Erythroblast (primary cell): ENCODE results near the gene ANKAR.
"Not testable (repeated sequence)": the region's sequence is repeated elsewhere in the genome, so short reads cannot be mapped to it uniquely, and the experiment has no call there.

Experiments
- DNase-seq, 2 experiments: peaks; one replicate each; lab custom pipeline; 2025; lab: John Stamatoyannopoulos, UW
- GATA1 ChIP-seq: IDR thresholded peaks from 2 replicates; pipeline ENCODE4 v1.6.1; 2011; ENCODE audit warnings: low read depth, mild to moderate bottlenecking, control low read depth, low read length, moderate library complexity
- POLR2A ChIP-seq: IDR thresholded peaks from 2 replicates; pipeline ENCODE4 v1.6.1; 2011; ENCODE audit warnings: mild to moderate bottlenecking, low read length

ANKAR gene

GRCh38 chr2:189646521-189646920 lies 27.9 kb upstream of the ANKAR start:
- TF ChIP-seq POLR2A (no peak), GATA1 (no peak)
- DNase-seq = no peak

GRCh38 chr2:189648846-189649509 lies 25.5 kb upstream of the ANKAR start:
- DNase-seq = no peak
- TF ChIP-seq POLR2A = no peak
- TF ChIP-seq GATA1 = no peak

GRCh38 chr2:189651284-189651683 lies 23.2 kb upstream of the ANKAR start:
- no peak for TF ChIP-seq GATA1
- no peak for TF ChIP-seq POLR2A
- DNase-seq = no peak

GRCh38 chr2:189653464-189653863 lies 21.0 kb upstream of the ANKAR start:
- DNase-seq = not testable (repeated sequence)

GRCh38 chr2:189654641-189655040 lies 19.8 kb upstream of the ANKAR start:
- DNase-seq = no peak
- TF ChIP-seq GATA1 (no peak), POLR2A (no peak)

GRCh38 chr2:189657867-189658266 lies 16.6 kb upstream of the ANKAR start:
- no peak for TF ChIP-seq GATA1
- TF ChIP-seq POLR2A = no peak
- DNase-seq = no peak

- no peak for DNase-seq
- TF ChIP-seq POLR2A = no peak
- TF ChIP-seq GATA1 = no peak
These were observed 15.9 kb upstream of the ANKAR start for GRCh38 chr2:189658306-189659212.

- no peak for DNase-seq
- TF ChIP-seq GATA1 (no peak), POLR2A (no peak)
These were observed 14.7 kb upstream of the ANKAR start for GRCh38 chr2:189659734-189660133.

GRCh38 chr2:189660803-189661147 lies 13.7 kb upstream of the ANKAR start:
- TF ChIP-seq POLR2A (no peak), GATA1 (no peak)
- no peak for DNase-seq

GRCh38 chr2:189661148-189661956 lies 13.1 kb upstream of the ANKAR start, which contains the start of gene ASNSD1:
Gene ASNSD1, plus strand, starts transcription at chr2:189661459. Its CDS starts 4,674 bp downstream, at chr2:189666133.
- TF ChIP-seq GATA1 (no peak), POLR2A (peak; percentile 96)
- peak; percentile 100 for DNase-seq

GRCh38 chr2:189661957-189662321 lies 12.5 kb upstream of the ANKAR start:
- peak; percentile 56 to 69 for DNase-seq
- TF ChIP-seq POLR2A (no peak), GATA1 (no peak)

- no peak for TF ChIP-seq POLR2A
- TF ChIP-seq GATA1 = no peak
- DNase-seq = no peak
These were observed 11.7 kb upstream of the ANKAR start for GRCh38 chr2:189662669-189663226.

- DNase-seq = not testable (repeated sequence)
These were observed 11.2 kb upstream of the ANKAR start for GRCh38 chr2:189663319-189663718.
